OCI-LY1 (cell line): ENCODE measurements around the gene DEGS1.

Experiments
- H2AFZ ChIP-seq: fragments of 200-600 bp; sonication (generic), shearing (Covaris generic); 2 replicates; pipeline ENCODE4 v1.6.0; 2014; ENCODE audit warnings: antibody characterized with exemption, mild to moderate bottlenecking, low read length
- H3F3A ChIP-seq: fragments of 200-600 bp; sonication (generic), shearing (Covaris generic); 2 replicates; pipeline ENCODE4 v1.6.0; 2014; ENCODE audit warnings: mild to moderate bottlenecking, antibody characterized with exemption, low read length, moderate library complexity; ENCODE audit not compliant: insufficient read depth
- H3K27ac ChIP-seq: fragments of 200-600 bp; sonication (generic); 2 replicates; pipeline ENCODE4 v1.5.1; 2014; ENCODE audit warnings: low read length, mixed run types, mild to moderate bottlenecking, low read depth; ENCODE audit not compliant: poor library complexity, severe bottlenecking
- H3K27me3 ChIP-seq: fragments of 200-600 bp; sonication (generic); 2 replicates; pipeline ENCODE4 v1.6.0; 2014; ENCODE audit warnings: antibody characterized with exemption, mild to moderate bottlenecking, low read length, moderate library complexity; ENCODE audit not compliant: insufficient read depth
- H3K36me3 ChIP-seq: fragments of 200-600 bp; sonication (generic); 2 replicates; pipeline ENCODE4 v1.6.1; 2014; ENCODE audit warnings: mild to moderate bottlenecking, antibody characterized with exemption, low read length, moderate library complexity, mixed read lengths; ENCODE audit not compliant: insufficient read depth
- H3K4me1 ChIP-seq: fragments of 200-600 bp; sonication (generic); 2 replicates; pipeline ENCODE4 v1.5.1; 2014; ENCODE audit warnings: mild to moderate bottlenecking, low read length, moderate library complexity; ENCODE audit not compliant: insufficient read depth, severe bottlenecking
- H3K4me2 ChIP-seq: fragments of 200-600 bp; sonication (generic), shearing (Covaris generic); 2 replicates; pipeline ENCODE4 v1.6.1; 2014; ENCODE audit warnings: low read length
- H3K4me3 ChIP-seq: fragments of 200-600 bp; sonication (generic); 2 replicates; pipeline ENCODE4 v1.5.1; 2014; ENCODE audit warnings: low read length, low read depth, mild to moderate bottlenecking, mixed read lengths; ENCODE audit not compliant: poor library complexity, severe bottlenecking
- H3K79me2 ChIP-seq: fragments of 200-600 bp; shearing (Covaris generic); 2 replicates; pipeline ENCODE4 v1.6.1; 2016; ENCODE audit warnings: mixed run types, low read length, mixed read lengths; ENCODE audit not compliant: insufficient read depth
- H3K9ac ChIP-seq: fragments of 200-600 bp; sonication (generic), shearing (Covaris generic); 2 replicates; pipeline ENCODE4 v1.6.1; 2014; ENCODE audit warnings: mild to moderate bottlenecking, low read length, mixed read lengths
- H3K9me2 ChIP-seq: fragments of 200-600 bp; sonication (generic), shearing (Covaris generic); 2 replicates; pipeline ENCODE4 v1.6.1; 2014; ENCODE audit warnings: low read depth, mild to moderate bottlenecking, low read length, mixed read lengths
- H3K9me3 ChIP-seq: fragments of 200-600 bp; shearing (Covaris generic); 2 replicates; pipeline ENCODE4 v1.6.1; 2014; ENCODE audit warnings: low read length, mixed read lengths
- H4K20me1 ChIP-seq: fragments of 200-600 bp; sonication (generic), shearing (Covaris generic); 2 replicates; pipeline ENCODE4 v1.6.0; 2016; ENCODE audit warnings: mild to moderate bottlenecking, low read length; ENCODE audit not compliant: insufficient read depth
- CTCF ChIP-seq: fragments of 200-600 bp; sonication (generic), shearing (Covaris generic); IDR thresholded peaks from 2 replicates; pipeline ENCODE4 v1.5.1; 2017; ENCODE audit warnings: mild to moderate bottlenecking, antibody characterized with exemption, low read length, moderate library complexity, mixed read lengths
- EZH2 ChIP-seq: fragments of 200-600 bp; sonication (generic), shearing (Covaris generic); IDR thresholded peaks from 2 replicates; pipeline ENCODE4 v1.8.0; 2017; ENCODE audit warnings: borderline replicate concordance, mixed run types, mild to moderate bottlenecking, antibody characterized with exemption, low read length, moderate library complexity, mixed read lengths

Gene DEGS1

GRCh38 chr1:224192082-224192788, 9.2 kb downstream of the DEGS1 start:
- H3K27me3 ChIP-seq = no peaks in the 10 kb centered on the region
- H2AFZ ChIP-seq = no peak overlapping the region
- no peak overlapping the region for H3K4me2 ChIP-seq
- H4K20me1 ChIP-seq = no peaks in the 10 kb centered on the region
- peaks cover 31% of the 10 kb centered on the region for H3K79me2 ChIP-seq
- no peaks in the 10 kb centered on the region for H3K9me2 ChIP-seq
- H3F3A ChIP-seq = no peaks in the 10 kb centered on the region
- no peaks in the 10 kb centered on the region; the same call in 1 of the 2 replicates for H3K9me3 ChIP-seq
- H3K4me3 ChIP-seq = no peak overlapping the region
- TF ChIP-seq CTCF = no peak
- peaks cover 67% of the 10 kb centered on the region for H3K36me3 ChIP-seq
- no peaks in the 10 kb centered on the region for H3K4me1 ChIP-seq
- H3K9ac ChIP-seq = no peak overlapping the region
- no peak overlapping the region for H3K27ac ChIP-seq

- peaks cover 57% of the 10 kb centered on the region for H3K36me3 ChIP-seq
- no peaks in the 10 kb centered on the region for H3F3A ChIP-seq
- no peak for TF ChIP-seq CTCF
- no peak for TF ChIP-seq EZH2
- H3K27ac ChIP-seq = no peak overlapping the region
- H3K9me2 ChIP-seq = no peaks in the 10 kb centered on the region
- H4K20me1 ChIP-seq = no peaks in the 10 kb centered on the region
- H2AFZ ChIP-seq = no peak overlapping the region
- no peaks in the 10 kb centered on the region for H3K4me1 ChIP-seq
- H3K4me2 ChIP-seq = no peak overlapping the region
- peaks cover 19% of the 10 kb centered on the region for H3K79me2 ChIP-seq
- no peaks in the 10 kb centered on the region for H3K27me3 ChIP-seq
- H3K9me3 ChIP-seq = no peaks in the 10 kb centered on the region; the same call in 1 of the 2 replicates
- no peak overlapping the region for H3K4me3 ChIP-seq
- no peak overlapping the region for H3K9ac ChIP-seq
These were observed 10.4 kb downstream of the DEGS1 start for GRCh38 chr1:224193319-224193966.

- Histone ChIP-seq H3K9me3 (no peaks in the 10 kb centered on the region), H3K4me3 (no peak overlapping the region), H3K36me3 (peaks cover 24% of the 10 kb centered on the region), H3K4me1 (no peaks in the 10 kb centered on the region), H3K9me2 (no peaks in the 10 kb centered on the region), H3K9ac (no peak overlapping the region), H3F3A (no peaks in the 10 kb centered on the region), H3K4me2 (no peak overlapping the region), H3K27me3 (no peaks in the 10 kb centered on the region), H4K20me1 (no peaks in the 10 kb centered on the region), H2AFZ (no peak overlapping the region), H3K79me2 (no peaks in the 10 kb centered on the region), H3K27ac (no peak overlapping the region)
- TF ChIP-seq EZH2 (no peak), CTCF (no peak)
These were observed 14.0 kb downstream of the DEGS1 start for GRCh38 chr1:224196813-224197600.
